GM23338 (cell line): ENCODE results near the gene PLEKHA7. TPM values are rescaled to one million over a fixed set of nuclear protein-coding genes. Genes with fewer than 3 reads are reported as not detected.

ENCODE experiments used
- ATAC-seq: fragments of 200-7000 bp; cut with Tn5 transposase; 3 replicates; pipeline ENCODE4 v1.9.1; 2020
- DNase-seq: peaks from one replicate; pipeline ENCODE4 v3.0.0-alpha.2; 2015; ENCODE audit warnings: low spot score
- H2AFZ ChIP-seq: fragments of 200-600 bp; sonication (generic); 2 replicates; pipeline ENCODE4 v1.8.0; 2016; ENCODE audit warnings: antibody characterized with exemption, mild to moderate bottlenecking, moderate library complexity
- H3F3A ChIP-seq: fragments of 200-600 bp; sonication (generic); replicated peaks from 2 replicates; pipeline ENCODE4 v1.8.0; 2017; ENCODE audit warnings: antibody characterized with exemption, mixed run types, low read depth
- H3K27ac ChIP-seq: fragments of 200-600 bp; sonication (generic); 2 replicates; pipeline ENCODE4 v1.6.1; 2016; ENCODE audit warnings: low read depth
- H3K27me3 ChIP-seq: fragments of 200-600 bp; sonication (generic); 2 replicates; pipeline ENCODE4 v1.8.0; 2016; ENCODE audit warnings: mild to moderate bottlenecking, mixed run types, moderate library complexity; ENCODE audit not compliant: insufficient read depth
- H3K36me3 ChIP-seq: fragments of 200-600 bp; sonication (generic); 2 replicates; pipeline ENCODE4 v1.8.0; 2016; ENCODE audit warnings: mild to moderate bottlenecking; ENCODE audit not compliant: insufficient read depth
- H3K4me1 ChIP-seq: fragments of 200-600 bp; sonication (generic); 2 replicates; pipeline ENCODE4 v1.8.0; 2016; ENCODE audit warnings: mild to moderate bottlenecking, moderate library complexity; ENCODE audit not compliant: insufficient read depth
- H3K4me2 ChIP-seq: fragments of 200-600 bp; sonication (generic); 2 replicates; pipeline ENCODE4 v1.7.1; 2017; ENCODE audit warnings: mixed run types
- H3K4me3 ChIP-seq: fragments of 200-600 bp; sonication (generic); 2 replicates; pipeline ENCODE4 v1.6.1; 2016; ENCODE audit warnings: mixed run types
- H3K79me2 ChIP-seq: fragments of 200-600 bp; sonication (generic); replicated peaks from 2 replicates; pipeline ENCODE4 v1.8.0; 2017; ENCODE audit warnings: mild to moderate bottlenecking; ENCODE audit not compliant: insufficient read depth
- H3K9me2 ChIP-seq: fragments of 200-600 bp; sonication (generic); 2 replicates; pipeline ENCODE4 v1.8.0; 2017; ENCODE audit not compliant: insufficient read depth
- H4K20me1 ChIP-seq: fragments of 200-600 bp; sonication (generic); replicated peaks from 2 replicates; pipeline ENCODE4 v1.8.0; 2017; ENCODE audit warnings: mild to moderate bottlenecking; ENCODE audit not compliant: insufficient read depth
- H3K27ac Mint-ChIP-seq: 2 replicates; pipeline ENCODE4 v1.8.0; 2020; ENCODE audit warnings: inconsistent platforms, mild to moderate bottlenecking, moderate library complexity, mixed read lengths
- H3K27me3 Mint-ChIP-seq: 3 replicates; pipeline ENCODE4 v1.8.0; 2022; ENCODE audit warnings: low read depth, mild to moderate bottlenecking, moderate library complexity, mixed read lengths, inconsistent platforms; ENCODE audit not compliant: insufficient read depth, poor library complexity
- H3K36me3 Mint-ChIP-seq: 3 replicates; pipeline ENCODE4 v1.8.0; 2021; ENCODE audit warnings: low read depth, mild to moderate bottlenecking, inconsistent platforms, moderate library complexity, mixed read lengths
- H3K4me1 Mint-ChIP-seq: 3 replicates; pipeline ENCODE4 v1.8.0; 2020; ENCODE audit warnings: mild to moderate bottlenecking, inconsistent platforms, mixed read lengths
- H3K4me3 Mint-ChIP-seq: 3 replicates; pipeline ENCODE4 v1.8.0; 2021; ENCODE audit warnings: moderate library complexity, mild to moderate bottlenecking, inconsistent platforms, mixed read lengths
- H3K9me3 Mint-ChIP-seq: 3 replicates; pipeline ENCODE4 v1.8.0; 2020; ENCODE audit warnings: moderate library complexity, mild to moderate bottlenecking, inconsistent platforms, mixed read lengths
- CREB1 ChIP-seq: fragments of 250-450 bp; sonication (Bioruptor Pico); IDR thresholded peaks from 2 replicates; pipeline ENCODE4 v1.5.0; 2020; ENCODE audit warnings: low read depth, mild to moderate bottlenecking, moderate library complexity
- EZH2phosphoT487 ChIP-seq: fragments of 200-600 bp; sonication (generic); IDR thresholded peaks from one replicate; pipeline ENCODE4 v1.8.1; 2018; ENCODE audit warnings: antibody characterized with exemption; ENCODE audit not compliant: unreplicated experiment
- NANOG ChIP-seq: IDR thresholded peaks from 2 replicates; pipeline ENCODE4 v1.6.1; 2016; ENCODE audit warnings: antibody characterized with exemption, borderline replicate concordance
- POLR2AphosphoS5 ChIP-seq: IDR thresholded peaks from 2 replicates; pipeline ENCODE4 v1.6.1; 2016; ENCODE audit warnings: antibody characterized with exemption, low read depth
- polyA plus RNA-seq: library from polyadenylated mRNA; unstranded; fragments of >200 nt; fragmentation: Nextera tagmentation; extraction: Ambion mirVana; gene quantifications from 2 replicates; pipeline ENCODE4 v1.2.1, GENCODE V29; 2016
- total RNA-seq: library from RNA; depleted of rRNA; stranded (reverse); fragments of >200 nt; shearing (Covaris generic); gene quantifications from 2 replicates; pipeline ENCODE4 v1.2.3, GENCODE V29; 2014
- TF ChIP-seq, protein P1 (sequence below), 2 experiments: fragments of 200-600 bp in 1 of 2; sonication (generic) in 1 of 2; conservative IDR thresholded peaks; 2 replicates each; pipeline versions ENCODE4 v1.5.1 to v1.6.1; 2016 to 2017; ENCODE audit warnings: antibody characterized with exemption in 2 of 2, low read depth in 2 of 2, mild to moderate bottlenecking in 2 of 2, moderate library complexity in 1 of 2
- TF ChIP-seq, protein P2 (sequence below): IDR thresholded peaks from one replicate; pipeline ENCODE4 v1.6.1; 2018; ENCODE audit warnings: antibody characterized with exemption; ENCODE audit not compliant: unreplicated experiment

Gene PLEKHA7
- total and polyA plus RNA-seq, 2 experiments from 2014 or later: 9.7 to 15.8 TPM

DNA sequence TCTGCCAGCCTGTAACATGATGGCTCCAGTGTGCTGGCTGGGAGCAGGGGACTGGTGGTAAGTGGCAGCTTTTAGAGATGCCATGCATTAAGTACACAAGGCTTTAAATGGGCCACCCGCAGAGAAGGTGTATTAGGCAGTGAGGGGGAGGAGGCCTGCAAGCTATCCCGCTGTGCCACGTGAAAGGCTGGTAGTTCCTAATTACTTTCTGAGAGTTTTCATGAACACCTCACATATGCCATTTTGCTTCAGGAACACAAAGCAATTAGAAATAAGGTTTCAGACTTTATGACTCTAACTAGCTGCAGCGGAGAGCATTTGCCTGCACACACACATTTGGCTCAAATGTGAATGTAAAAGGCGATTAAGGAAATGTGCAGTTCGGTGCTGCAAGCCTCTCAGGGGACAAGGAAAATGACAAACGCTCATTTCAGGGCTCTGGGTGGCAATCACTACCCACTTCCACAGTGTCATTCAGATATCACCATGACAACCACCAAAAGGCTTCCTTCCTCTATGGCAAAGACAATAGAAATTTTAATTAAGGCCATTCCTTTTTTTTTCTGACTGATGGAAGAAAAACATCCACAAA lies 116.6 kb downstream of the PLEKHA7 start:
- no peaks in the 10 kb centered on the region for H3K9me2 ChIP-seq
- no peaks in the 10 kb centered on the region for H4K20me1 ChIP-seq
- DNase-seq (peak; percentile 87), ATAC-seq (peak; percentile 79)
- no peaks in the 10 kb centered on the region for H3K36me3 ChIP-seq
- Mint-ChIP-seq H3K27me3 (peaks cover 11% of the 10 kb centered on the region), H3K36me3 (no peaks in the 10 kb centered on the region), H3K9me3 (no peaks in the 10 kb centered on the region; the same call in 2 of the 3 replicates), H3K27ac (no peak overlapping the region; the same call in 1 of the 2 replicates), H3K4me1 (peaks cover 65% of the 10 kb centered on the region), H3K4me3 (peak overlapping the region; percentile 58)
- no peaks in the 10 kb centered on the region for H3F3A ChIP-seq
- H2AFZ ChIP-seq: no peak overlapping the region
- H3K27me3 ChIP-seq: no peaks in the 10 kb centered on the region
- peak overlapping the region; percentile 77 for H3K4me2 ChIP-seq
- no peak overlapping the region for H3K27ac ChIP-seq
- H3K79me2 ChIP-seq: no peaks in the 10 kb centered on the region
- peaks cover 57% of the 10 kb centered on the region for H3K4me1 ChIP-seq
- TF ChIP-seq, protein P1, sequence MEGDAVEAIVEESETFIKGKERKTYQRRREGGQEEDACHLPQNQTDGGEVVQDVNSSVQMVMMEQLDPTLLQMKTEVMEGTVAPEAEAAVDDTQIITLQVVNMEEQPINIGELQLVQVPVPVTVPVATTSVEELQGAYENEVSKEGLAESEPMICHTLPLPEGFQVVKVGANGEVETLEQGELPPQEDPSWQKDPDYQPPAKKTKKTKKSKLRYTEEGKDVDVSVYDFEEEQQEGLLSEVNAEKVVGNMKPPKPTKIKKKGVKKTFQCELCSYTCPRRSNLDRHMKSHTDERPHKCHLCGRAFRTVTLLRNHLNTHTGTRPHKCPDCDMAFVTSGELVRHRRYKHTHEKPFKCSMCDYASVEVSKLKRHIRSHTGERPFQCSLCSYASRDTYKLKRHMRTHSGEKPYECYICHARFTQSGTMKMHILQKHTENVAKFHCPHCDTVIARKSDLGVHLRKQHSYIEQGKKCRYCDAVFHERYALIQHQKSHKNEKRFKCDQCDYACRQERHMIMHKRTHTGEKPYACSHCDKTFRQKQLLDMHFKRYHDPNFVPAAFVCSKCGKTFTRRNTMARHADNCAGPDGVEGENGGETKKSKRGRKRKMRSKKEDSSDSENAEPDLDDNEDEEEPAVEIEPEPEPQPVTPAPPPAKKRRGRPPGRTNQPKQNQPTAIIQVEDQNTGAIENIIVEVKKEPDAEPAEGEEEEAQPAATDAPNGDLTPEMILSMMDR (conservative IDR thresholded peaks at IDR 0.05; ENCODE audit: low read depth in 2 of 2): no peak
- 0 out of 2 replicates have a peak, but pooled peaks have one; percentile 40 for TF ChIP-seq POLR2AphosphoS5
- TF ChIP-seq EZH2phosphoT487: no peak
- TF ChIP-seq NANOG: peak; percentile 79
- TF ChIP-seq, protein P2, sequence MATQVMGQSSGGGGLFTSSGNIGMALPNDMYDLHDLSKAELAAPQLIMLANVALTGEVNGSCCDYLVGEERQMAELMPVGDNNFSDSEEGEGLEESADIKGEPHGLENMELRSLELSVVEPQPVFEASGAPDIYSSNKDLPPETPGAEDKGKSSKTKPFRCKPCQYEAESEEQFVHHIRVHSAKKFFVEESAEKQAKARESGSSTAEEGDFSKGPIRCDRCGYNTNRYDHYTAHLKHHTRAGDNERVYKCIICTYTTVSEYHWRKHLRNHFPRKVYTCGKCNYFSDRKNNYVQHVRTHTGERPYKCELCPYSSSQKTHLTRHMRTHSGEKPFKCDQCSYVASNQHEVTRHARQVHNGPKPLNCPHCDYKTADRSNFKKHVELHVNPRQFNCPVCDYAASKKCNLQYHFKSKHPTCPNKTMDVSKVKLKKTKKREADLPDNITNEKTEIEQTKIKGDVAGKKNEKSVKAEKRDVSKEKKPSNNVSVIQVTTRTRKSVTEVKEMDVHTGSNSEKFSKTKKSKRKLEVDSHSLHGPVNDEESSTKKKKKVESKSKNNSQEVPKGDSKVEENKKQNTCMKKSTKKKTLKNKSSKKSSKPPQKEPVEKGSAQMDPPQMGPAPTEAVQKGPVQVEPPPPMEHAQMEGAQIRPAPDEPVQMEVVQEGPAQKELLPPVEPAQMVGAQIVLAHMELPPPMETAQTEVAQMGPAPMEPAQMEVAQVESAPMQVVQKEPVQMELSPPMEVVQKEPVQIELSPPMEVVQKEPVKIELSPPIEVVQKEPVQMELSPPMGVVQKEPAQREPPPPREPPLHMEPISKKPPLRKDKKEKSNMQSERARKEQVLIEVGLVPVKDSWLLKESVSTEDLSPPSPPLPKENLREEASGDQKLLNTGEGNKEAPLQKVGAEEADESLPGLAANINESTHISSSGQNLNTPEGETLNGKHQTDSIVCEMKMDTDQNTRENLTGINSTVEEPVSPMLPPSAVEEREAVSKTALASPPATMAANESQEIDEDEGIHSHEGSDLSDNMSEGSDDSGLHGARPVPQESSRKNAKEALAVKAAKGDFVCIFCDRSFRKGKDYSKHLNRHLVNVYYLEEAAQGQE: no peak
- TF ChIP-seq CREB1 (CRISPR knock-in tag): no peak
- H3K4me3 ChIP-seq: peak overlapping the region; percentile 40

DNA sequence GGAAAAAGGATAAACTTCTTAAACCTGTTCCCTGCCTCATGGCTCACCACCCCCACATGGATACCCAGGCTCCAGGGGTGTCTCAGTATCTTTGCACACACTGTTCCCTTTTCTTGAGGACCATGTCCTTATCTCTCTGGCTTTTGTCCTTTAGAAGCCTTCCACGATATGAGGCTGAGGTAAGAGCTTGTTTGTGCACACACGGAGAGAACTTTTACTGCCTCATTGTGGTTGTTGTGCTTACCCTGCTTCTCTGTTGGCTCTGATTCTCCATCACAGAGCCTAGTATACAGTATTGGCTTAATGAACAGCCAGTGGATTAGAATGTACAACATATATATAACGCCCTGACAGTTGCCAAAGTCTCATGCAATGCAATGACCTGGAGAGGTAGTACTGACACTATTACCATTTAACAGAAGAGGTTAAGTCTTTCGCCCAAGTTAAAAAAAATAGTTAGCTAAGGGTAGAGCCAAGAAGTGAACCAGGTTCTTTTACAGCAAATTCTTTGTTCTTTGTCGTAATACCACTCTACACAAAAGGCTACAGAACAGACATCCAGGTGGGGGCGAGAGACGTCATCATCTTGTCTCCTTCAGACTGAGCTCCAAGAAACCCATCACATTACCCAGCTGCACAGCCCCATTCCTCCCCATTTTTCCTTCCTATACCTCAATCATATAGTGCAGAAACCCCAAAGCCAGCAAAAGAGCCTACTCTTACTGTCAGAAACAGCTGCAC lies 117.3 kb downstream of the PLEKHA7 start:
- H2AFZ ChIP-seq: no peak overlapping the region
- no peaks in the 10 kb centered on the region for H3K27me3 ChIP-seq
- peak overlapping the region; percentile 58 for H3K4me3 Mint-ChIP-seq
- H4K20me1 ChIP-seq: no peaks in the 10 kb centered on the region
- H3K4me2 ChIP-seq: peak overlapping the region; percentile 77
- H3K4me3 ChIP-seq: peak overlapping the region; percentile 40; the same call in 1 of the 2 replicates
- H3K4me1 Mint-ChIP-seq: peaks cover 65% of the 10 kb centered on the region
- ATAC-seq (peak; percentile 21; the same call in 2 of the 3 replicates), DNase-seq (no peak)
- no peaks in the 10 kb centered on the region for H3K36me3 Mint-ChIP-seq
- no peaks in the 10 kb centered on the region for H3K79me2 ChIP-seq
- no peak overlapping the region for H3K27ac Mint-ChIP-seq
- no peak overlapping the region for H3K27ac ChIP-seq
- no peaks in the 10 kb centered on the region for H3K36me3 ChIP-seq
- H3K9me3 Mint-ChIP-seq: no peaks in the 10 kb centered on the region; the same call in 2 of the 3 replicates
- no peaks in the 10 kb centered on the region for H3K9me2 ChIP-seq
- H3K4me1 ChIP-seq: peaks cover 57% of the 10 kb centered on the region
- H3F3A ChIP-seq: no peaks in the 10 kb centered on the region
- H3K27me3 Mint-ChIP-seq: peaks cover 11% of the 10 kb centered on the region
- TF ChIP-seq, protein P2: no peak
- no peak for TF ChIP-seq POLR2AphosphoS5
- no peak for TF ChIP-seq CREB1 (CRISPR knock-in tag)
